DOHH2 (cell line): ENCODE measurements around the gene SESN1.

ENCODE experiments used
- CTCF ChIP-seq: fragments of 200-600 bp; sonication (generic); IDR thresholded peaks from one replicate; pipeline ENCODE4 v1.5.1; 2014; ENCODE audit warnings: antibody characterized with exemption, mild to moderate bottlenecking, low read depth, low read length; ENCODE audit not compliant: poor library complexity, severe bottlenecking
- EZH2phosphoT487 ChIP-seq: fragments of 200-600 bp; sonication (generic); IDR thresholded peaks from 2 replicates; pipeline ENCODE4 v1.6.1; 2017; ENCODE audit warnings: borderline replicate concordance, mild to moderate bottlenecking, antibody characterized with exemption, low read length, moderate library complexity, mixed read lengths

- TF ChIP-seq CTCF, result no peak
- no peak for TF ChIP-seq EZH2phosphoT487
Measured at GRCh38 chr6:108953681-108954080, 141.0 kb downstream of the SESN1 start.
